ENCODE data around the gene QKI.
A peak's percentile ranks its signal among the peaks of the same experiment; 100 is the strongest.
"Not testable (repeated sequence)": the region's sequence is repeated elsewhere in the genome, so short reads cannot be mapped to it uniquely, and the experiment has no call there.

Gene QKI

DNA sequence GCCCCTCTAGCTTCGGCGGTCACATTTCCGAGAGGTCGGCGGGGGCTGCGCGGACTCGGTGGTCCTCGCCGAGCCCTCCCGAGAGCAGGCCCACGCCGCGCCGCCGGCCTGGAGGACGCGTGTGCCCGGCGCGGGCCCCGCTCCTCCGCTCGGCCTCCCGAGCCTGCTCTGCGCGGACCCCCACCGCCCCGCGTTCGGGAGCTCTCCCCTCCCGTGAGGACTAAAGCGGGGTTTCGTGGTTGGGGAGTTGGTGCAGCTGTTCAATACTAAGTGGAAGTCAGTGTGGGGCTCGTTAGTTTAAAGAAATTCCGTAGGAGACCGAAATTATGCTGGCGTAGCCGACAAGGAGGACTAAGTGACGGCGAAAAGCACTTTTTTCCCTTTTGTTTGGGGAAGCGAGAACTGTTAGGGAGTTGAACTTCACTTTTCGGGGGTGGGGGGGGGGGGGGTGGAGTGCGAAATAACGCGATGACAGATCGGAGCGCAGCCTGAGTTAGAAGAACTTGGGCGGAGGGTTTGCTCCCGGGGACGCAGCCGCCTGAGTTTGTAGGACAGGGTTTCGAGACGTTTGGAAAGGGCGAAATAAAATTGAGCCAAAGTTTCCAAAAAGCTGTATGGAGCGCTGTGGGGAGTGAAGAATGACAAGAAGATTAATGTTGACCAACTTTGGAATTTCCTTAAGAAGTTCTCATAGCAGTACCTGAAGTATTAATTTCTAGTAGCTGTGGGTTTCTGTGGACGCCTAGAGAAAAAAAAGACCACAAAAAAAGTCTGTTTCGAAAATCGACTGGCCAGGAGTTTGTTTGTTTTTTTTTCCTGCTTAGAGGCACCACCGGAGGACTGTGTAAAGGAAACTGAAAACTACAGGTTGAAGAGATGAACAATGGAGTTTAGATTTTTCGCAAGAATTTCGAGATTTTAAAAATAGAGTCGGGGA lies 1.4 kb downstream of the QKI start:
- DNase-seq: peak; percentile 17

DNA sequence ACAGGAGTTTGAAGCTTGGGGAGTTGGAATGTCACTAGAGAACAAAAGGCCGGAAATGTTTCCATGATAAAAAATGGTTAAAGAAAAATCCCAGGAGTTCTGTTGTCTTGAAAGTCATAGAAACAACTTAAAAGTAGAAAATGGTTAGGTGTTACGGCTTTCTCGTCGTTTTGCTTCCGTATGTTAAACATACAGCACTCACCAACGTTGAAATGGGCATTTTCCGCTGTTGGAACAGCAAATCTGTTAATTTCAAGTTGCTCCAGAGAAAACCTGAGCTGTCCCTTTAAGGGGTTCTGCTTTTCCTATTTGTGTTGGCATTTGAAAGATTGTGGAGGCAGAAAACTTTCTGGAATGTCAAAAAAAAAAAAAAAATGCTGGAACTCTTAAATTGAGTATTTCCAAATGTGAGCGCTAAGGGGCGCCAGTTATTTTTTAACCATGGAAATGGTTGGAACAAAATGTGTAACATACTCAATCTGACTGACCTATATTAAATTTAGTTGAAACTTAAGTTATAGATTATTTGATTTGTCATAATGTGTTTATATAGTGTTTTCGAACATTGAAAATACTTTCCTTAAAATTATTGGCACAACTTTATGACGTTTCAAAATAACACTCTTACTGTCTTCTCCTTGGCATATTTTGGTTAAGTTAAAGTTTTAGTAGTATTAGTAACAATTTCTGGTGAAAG lies 2.2 kb downstream of the QKI start:
- no peak for DNase-seq

DNA sequence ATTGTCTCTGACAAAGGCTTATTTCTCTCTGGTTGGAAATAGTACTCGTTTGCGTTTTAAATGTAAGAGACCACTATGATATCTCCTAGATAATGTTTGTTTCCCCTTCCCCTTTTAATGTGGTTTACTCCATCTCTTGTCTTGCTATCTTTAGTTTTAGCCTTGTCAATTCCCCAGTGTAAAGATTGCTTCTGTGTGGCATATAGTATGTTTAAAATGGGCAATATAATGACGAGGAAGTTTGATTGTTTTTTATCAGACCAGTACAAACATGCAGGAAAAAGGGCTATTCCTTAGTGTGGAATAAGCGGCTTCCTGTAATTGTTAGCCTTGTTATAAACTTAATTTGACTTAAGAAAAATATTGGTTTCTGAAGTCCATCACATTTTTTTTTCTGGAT lies 3.1 kb downstream of the QKI start:
- DNase-seq: no peak

DNA sequence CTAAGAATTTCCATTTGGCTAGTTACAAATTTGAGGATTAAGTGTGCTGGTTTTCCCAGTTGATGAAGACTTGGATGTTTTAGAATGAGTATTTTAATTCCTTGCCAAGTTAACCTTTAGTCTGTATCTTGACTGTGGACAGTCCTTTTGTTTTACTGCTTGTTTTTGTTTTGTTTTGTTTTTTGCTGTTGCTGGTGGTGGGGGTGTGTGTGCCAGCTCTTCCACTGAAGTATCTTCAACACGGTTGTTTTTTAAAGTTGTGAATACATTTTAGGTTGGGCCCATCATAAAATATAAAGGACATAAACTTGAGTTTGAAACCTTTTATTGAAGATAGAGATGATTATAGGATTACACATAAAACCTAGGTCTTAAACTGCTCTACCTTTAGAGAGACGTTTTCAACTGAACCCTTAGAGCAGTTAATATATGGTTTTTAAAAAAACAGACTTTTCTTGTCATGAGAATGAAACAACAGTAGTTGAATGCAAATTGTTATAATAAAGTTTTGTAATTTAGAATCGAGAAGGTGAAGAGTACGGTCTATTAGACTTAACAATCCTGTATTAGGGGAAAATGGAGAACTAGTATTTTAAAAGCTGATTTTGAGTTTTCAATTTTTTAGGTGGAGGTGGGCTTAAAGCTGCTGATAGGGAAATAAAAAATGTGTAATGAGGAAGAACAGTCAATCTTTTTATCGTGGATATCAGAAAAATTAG lies 4.0 kb downstream of the QKI start:
- no peak for DNase-seq

DNA sequence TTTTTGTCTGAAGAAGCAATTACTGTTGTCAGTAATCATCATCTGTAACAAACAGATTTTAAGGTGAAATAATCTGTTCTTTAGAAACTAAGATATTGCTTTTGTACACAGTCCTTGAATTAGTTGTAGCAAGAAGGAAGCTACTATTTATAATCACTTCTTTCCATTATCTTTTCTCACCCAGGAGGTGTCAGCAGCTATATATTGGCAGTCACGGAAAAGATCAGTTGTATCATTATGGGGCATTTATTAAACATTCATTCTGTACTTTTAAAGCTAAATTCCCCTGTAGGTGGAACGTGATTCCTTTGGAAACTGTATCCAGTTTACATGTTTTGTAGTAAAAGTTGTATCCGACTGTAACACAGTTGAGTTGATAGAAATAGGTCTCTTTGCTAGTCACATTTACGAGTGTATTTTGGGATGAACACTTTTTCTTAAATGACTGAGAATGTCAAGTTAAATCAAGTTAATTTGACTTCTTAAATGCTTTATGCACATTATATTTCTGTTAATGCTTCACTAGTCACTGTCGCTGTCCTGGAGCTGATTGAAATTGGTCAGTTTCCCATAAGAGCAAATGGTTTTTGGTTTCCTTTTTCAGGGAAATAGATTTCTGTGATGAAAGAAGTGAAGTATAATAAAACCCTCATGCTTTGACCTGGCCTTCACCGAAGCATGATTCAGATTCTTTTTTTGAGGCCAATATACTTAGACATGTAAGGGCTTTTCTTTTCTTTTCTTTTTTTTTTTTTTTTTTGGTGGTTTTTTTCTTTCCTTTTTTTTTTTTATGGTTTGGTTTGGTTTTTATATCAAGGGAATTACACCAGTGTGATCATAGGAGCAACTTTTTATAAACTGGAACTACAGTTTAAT lies 5.1 kb downstream of the QKI start:
- no peak for DNase-seq

DNA sequence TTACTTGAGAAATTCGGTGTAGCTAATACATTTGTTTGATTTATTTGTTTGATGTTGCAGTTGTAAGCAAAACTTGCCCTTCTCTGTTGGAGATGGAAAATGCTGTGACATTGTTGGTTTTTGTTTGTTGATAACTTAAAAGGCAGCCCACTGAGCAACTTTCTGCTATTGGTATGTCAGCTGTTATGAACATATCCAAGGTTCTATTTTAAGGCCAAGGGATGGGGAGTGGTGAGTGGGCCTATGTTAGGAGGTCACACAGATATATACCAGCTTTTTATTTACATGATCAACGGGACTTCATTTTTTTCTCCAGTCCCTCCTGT lies 5.7 kb downstream of the QKI start:
- no peak for DNase-seq

DNA sequence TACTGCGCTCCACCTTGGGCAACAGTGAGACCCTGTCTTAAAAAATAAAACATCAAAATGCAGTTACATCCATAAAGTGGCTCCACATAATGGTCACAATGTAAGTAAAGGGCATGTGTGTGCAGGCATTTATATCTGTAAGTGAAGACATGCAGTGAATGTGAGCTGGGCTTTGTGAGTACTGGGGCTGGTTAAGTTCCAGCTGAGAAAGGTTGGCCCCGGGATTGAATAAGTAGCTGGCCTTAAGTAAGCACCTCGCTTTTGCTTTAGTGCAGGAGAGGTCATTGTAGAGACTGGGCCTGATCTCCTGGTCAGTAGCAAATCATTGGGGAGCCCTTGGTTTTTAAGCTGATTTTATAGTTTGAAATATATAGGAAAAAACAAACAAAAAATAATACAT lies 8.0 kb downstream of the QKI start:
- no peak for DNase-seq

DNA sequence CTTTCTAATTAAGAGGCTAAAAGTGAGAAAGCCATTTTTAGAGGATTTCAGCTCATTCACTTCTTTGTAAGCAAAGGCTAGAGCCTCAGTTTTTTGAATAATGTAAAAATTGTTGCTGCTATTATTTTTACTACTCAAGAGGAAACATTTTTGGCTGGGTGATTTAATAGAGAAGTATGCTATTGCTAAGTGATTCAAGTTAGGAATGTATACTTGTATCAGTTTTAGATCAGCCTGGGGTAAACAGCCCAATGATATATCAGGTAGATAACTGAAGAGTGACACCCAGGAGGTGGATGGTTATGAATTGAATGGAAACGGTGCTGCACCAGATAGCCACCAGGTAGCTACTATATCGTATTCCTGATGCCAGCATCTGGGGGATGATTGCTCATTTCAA lies 9.2 kb downstream of the QKI start:
- no peak for DNase-seq

DNA sequence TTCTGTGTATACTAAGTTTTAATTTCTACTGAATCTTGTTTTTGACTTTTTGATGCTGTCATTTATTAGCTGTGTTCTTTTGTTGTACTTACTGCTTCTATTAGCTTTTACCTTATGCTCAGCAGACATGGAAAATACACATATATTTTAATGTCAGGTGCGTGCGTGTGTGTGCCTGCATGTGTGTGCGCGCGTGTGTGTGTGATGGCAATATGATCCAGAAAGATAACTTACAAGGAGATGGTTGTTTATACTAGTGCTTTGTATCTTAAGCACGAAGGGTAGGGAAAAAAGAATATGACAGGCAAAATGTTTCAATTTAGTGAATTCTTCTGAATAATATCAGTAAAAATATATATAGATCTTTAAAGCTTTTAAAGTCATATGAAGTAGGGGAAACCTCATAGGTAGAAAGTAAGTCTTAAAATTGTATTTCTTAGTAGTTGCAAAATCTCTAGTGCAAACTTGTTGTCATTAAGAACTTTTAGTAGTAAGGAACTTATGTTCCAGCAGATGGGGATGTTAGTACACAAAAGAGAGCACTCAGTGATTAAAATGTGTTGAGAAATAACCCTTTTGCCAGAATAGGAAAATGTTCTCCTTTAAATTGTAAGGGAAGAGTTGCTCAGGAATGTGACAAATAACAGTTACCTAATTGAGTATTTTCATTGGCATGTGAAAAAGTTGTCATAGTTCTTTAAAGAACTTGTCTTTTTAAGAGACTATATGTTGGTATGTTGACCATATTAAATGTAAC lies 13.2 kb downstream of the QKI start:
- no peak for DNase-seq

DNA sequence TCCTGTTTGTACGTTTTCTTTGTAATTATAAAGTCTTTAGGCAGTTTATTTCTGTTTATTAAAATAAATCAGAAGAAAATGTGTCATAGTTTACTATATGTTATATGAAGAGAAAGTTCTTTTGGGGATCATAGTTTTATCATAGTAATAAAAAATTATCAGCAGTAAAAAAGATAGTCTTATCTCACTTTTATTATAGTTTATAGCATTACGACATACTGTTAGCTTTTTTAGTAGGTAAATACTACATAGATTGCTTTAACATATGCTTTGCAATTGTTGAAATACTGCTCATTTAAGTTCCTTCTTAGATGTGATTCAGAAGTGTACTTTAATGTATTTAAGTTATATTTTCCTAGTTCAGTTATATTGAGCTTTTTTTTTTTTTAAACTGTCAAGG lies 13.9 kb downstream of the QKI start:
- DNase-seq: no peak

DNA sequence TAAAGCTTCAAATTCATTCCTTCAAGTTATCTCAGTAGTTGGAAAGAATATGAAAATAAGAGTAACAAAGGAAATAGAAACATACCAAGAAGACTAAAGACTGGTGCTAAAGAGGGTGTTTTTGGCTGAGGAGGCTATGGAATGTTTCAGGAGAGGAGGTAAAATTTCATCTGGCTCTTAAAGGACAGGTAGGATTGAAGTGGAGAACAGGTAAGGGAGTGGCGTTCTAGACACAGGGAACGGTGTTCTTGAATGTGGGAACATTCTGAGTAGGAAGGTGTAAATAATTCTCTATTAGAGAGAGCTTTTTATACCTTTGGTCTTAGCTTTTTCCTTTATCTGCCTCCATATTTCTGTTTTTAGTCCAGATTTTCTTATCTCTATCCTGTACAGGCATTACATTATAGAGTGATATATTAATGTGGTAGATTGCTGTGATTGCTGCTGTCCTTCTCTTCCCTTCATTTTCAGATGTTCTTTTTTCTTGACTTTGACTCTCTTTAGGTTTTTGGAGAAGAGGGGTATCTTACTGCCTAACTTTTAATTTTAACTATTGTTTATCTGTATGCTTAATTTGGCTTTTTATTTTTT lies 15.4 kb downstream of the QKI start:
- DNase-seq: no peak

DNA sequence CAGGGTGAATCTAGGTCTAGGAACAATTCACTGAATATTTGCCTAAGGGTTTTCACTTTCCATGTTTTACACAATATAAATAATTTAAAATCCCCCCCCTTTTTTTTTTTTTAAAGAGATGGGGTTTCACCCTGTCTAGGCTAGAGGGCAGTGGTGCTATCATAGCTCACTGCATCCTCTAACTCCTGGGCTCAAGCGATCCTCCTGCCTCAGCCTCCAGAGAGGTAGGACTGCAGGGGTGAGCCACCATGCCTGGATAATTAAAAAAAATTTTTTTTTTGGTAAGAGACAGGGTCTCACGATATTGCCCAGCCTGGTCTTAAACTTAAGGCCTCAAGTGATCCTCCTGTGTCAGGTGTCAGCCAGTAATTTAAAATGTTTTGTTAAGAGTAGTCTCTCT lies 17.8 kb downstream of the QKI start:
- DNase-seq: no peak

DNA sequence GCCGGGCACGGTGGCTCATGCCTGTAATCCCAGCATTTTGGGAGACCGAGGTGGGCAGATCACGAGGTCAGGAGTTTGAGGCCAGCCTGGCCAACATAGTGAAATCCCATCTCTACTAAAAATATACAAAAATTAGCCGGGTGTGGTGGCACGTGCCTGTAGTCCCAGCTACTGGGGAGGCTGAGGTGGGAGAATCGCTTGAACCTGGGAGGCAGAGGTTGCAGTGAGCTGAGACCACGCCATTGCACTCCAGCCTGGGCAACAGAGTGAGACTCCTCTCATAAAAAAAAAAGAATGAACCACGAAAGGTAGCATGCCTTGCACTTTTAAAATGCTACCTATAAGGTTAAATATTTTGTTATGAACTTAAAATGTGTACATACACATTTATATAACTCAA lies 19.0 kb downstream of the QKI start:
- DNase-seq: not testable (repeated sequence)

DNA sequence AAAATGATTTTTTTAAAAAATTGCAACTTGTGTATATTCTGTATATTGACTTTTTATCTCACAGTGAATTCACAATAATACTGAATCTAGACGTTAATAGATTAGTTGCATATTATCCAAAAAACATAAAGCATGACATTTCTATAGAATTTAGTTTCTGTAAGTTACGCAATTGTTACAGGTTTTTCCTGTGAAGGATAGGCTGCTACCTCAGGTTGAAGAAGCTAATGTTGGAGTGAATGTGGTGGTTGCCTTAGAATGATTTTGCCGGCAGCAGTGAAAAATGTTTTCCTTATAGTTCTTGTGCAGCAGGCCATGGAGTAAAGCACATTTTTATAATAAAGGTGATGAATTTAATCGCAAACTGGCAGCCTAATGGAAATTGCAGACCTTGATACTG lies 20.5 kb downstream of the QKI start:
- DNase-seq: no peak

DNA sequence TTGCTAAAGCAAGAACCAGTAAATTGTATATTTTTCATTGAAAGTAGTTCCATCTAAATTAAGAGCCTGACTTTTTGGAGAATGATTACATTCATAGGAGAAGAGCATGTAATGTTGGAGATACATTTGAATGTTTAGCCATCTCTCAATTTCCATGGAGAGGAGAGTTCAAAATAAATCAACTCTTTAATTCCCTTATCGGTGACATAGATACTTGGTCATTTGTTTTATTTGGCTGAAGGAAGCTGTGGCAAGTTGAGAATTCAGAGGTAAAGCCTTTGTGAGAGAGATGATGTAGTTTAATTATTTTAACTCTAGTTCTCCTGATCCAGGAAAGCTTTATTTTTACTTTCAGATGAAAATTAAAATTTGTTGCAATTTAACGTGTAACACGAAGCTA lies 22.3 kb downstream of the QKI start:
- DNase-seq: no peak

DNA sequence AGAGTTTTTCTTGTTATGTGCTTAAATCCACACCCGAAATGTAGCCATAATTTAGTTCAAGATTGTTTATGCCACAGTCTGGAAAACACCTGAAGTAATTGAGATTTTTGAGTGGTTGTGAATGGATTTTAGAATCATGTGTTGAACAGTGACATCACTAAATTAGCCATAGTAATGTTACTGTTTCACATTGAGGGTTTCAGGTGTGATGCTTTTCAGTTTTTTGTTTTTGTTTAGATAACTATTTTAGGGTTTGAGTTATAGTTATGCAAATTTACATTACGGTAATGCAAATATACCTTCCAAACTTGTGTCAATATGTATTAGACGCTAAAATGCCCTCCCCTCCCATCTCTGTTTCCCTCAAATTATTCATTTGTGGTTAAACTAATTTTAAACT lies 22.9 kb downstream of the QKI start:
- no peak for DNase-seq

DNA sequence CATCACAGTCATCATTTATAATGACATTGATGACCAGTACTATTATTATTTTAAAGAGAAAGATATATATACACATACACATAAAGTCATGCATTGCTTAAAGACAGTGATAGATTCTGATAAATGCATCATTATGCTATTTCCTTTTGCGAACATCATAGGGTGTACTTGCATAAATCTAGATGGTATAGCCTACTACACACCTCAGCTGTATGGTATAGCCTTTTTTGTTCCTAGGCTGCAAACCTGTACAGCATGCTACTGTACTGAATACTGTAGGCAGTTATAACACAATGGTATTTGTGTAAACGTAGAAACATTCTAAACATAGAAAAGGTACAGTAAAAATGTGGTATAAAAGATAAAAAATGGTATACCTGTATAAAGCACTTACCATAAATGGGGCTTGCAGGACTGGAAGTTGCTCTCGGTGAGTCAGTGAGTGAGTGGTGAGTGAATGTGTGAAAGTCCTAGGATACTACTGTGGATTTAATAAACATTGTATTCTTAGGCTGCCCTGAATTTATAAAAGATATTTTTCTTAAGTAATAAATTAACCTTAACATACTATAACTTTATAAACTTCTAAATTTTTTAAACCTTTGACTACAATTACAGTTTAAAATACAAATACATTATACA lies 23.9 kb downstream of the QKI start:
- no peak for DNase-seq

DNA sequence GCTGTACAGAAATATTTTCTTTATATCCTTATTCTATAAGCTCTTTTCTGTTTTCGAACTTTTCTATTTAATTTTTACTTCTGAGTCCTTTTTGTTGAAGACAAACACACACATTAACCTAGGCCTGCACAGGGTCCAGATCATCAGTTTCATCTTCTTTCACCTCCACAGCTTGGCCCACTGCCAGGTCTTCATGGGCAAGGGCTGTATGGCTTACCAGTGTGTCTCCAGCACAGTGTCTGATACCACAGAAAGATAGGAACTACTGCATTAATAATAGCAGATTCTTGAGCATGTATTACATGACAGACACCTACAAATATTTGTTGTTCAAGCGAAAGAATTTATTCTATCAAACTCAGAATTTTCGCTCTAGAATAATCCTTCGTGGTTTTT lies 24.4 kb downstream of the QKI start:
- peak; percentile 21 for DNase-seq

DNA sequence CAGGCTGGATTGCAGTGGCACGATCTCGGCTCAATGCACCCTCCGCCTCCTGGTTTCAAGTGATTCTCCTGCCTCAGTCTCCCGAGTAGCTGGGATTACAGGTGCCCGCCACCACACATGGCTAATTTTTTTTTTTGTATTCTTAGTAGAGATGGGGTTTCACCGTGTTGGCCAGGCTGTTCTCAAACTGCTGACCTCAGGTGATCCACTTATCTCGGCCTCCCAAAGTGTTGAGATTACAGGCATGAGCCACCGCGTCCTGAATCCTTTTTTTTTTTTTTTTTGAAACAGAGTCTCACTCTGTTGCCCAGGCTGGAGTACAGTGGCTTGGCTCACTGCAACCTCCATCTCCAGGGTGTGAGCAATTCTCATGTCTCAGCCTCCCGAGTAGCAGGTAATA lies 24.9 kb downstream of the QKI start:
- not testable (repeated sequence) for DNase-seq

DNA sequence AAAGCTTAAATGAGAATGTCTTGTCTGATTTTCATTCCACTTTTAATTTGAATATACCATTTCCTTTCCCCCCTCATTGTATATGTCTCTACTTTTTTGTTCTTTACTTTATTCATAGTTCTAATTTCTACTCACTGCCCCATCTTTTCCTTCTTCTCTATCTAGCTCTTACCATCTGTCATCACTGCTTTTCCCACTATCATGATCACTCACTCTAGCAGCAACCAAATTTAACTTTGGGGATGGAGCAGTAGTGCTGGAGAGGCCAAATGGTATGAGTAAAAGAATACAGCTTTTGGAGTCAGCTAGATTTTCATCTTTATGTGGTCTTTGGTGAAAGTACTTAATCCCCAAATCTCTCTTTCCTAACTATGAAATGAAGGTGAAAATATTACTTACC lies 25.5 kb downstream of the QKI start:
- no peak for DNase-seq

DNA sequence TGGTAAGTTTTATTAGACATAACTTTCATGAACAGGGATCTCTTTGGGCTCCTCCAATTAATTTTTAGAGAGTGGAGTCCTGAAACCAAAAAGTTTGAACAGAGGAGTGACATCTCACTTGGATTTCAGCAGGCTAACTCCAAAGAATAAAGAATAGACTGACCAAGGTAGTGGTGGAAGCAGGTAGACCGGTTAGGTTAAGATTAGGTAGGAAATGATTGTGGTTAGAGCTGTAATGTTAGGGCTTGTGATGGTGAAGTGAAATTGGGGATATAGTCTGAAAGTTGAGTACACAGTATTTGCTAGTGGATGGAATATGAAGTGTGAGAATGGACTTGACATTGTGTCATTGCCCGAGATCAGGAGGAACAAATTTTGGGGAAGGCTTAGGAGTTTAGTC lies 27.8 kb downstream of the QKI start:
- DNase-seq: no peak
